Renal pelvis (tissue), 4 donors: ENCODE results near the gene VWA5B2. TPM values are rescaled to one million over a fixed set of nuclear protein-coding genes. Genes with fewer than 3 reads are reported as not detected.
"Not testable (repeated sequence)": the region's sequence is repeated elsewhere in the genome, so short reads cannot be mapped to it uniquely, and the experiment has no call there.

Source experiments
- DNase-seq: peaks from one replicate; pipeline ENCODE4 v3.0.0-alpha.2; 2013
- polyA plus RNA-seq, 3 donors: library from polyadenylated mRNA; unstranded; fragments of 120-200 nt; gene quantifications; one replicate each; pipeline ENCODE4 v1.2.1, GENCODE V29; 2013; ENCODE audit not compliant: insufficient read length in 3 of 3

Gene VWA5B2
- polyA plus RNA-seq, 3 donors: 2.1 to 3.1 (median 2.5) TPM

GRCh38 chr3:184241141-184241446 lies 11.7 kb downstream of the VWA5B2 start:
- DNase-seq: no peak

DNA sequence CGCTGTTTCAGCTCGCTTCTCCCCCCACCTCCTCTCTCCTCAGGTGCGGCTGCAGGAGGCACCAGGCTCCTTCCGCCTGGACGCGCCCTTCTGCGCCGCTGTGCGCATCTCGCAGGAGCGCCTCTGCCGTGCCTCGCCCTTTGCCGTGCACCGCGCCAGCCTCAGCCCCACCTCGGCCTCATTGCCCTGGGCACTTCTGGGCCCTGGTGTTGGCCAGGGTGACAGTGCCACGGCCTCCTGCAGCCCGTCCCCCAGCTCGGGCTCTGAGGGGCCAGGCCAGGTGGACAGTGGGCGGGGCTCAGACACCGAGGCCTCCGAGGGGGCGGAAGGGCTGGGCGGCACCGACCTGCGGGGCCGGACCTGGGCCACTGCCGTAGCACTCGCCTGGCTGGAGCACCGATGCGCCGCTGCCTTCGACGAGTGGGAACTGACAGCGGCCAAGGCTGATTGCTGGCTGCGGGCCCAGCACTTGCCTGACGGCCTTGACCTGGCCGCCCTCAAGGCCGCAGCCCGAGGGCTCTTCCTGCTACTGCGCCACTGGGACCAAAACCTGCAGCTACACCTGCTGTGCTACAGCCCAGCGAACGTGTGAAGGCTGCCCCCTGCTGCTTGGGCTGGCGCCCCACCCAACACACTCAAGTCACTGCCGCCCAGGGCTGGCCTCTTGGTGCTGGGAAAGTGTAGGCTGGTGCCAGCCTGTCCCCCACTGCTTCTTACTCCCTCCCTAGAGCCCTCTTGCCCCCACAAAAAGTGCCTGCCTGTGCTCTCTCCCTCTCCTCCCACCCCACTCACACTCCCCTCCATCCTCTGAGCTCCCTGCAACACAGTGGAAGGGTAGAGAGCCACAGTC lies 12.3 kb downstream of the VWA5B2 start:
- DNase-seq: no peak

DNA sequence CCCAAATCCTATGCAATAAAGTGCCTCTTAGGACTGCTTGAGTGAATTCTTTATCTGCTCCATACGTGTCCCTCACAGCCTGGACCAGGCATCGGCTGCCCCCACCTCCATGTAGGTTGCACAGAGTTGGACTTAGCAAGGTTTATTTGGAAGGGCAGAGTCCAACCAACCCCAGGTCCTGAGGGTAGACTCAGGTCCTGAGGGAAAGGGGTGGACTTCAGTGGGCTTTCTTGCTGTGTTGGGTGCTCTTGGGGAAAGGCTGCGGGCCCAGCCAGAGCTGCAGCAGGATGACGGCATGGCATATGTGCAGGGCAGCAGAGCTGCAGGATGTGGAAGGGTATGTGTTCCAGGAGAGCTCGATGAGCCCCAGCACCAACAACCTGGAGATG lies 12.9 kb downstream of the VWA5B2 start:
- DNase-seq: no peak

GRCh38 chr3:184248454-184249411 lies 19.3 kb downstream of the VWA5B2 start, which contains the start of gene ALG3:
Gene ALG3, minus strand, starts transcription at chr3:184248962. Its CDS starts 22 bp downstream, at chr3:184248940.
- DNase-seq: peak; percentile 84

- peak; percentile 96 for DNase-seq
Observed at GRCh38 chr3:184249412-184250166, 20.2 kb downstream of the VWA5B2 start, which contains the start of gene EEF1AKMT4. Gene EEF1AKMT4, plus strand, starts transcription at chr3:184249672. Its CDS starts 23 bp downstream, at chr3:184249695.

- DNase-seq: peak; percentile 84
Observed at GRCh38 chr3:184250167-184250828, 20.9 kb downstream of the VWA5B2 start.

DNA sequence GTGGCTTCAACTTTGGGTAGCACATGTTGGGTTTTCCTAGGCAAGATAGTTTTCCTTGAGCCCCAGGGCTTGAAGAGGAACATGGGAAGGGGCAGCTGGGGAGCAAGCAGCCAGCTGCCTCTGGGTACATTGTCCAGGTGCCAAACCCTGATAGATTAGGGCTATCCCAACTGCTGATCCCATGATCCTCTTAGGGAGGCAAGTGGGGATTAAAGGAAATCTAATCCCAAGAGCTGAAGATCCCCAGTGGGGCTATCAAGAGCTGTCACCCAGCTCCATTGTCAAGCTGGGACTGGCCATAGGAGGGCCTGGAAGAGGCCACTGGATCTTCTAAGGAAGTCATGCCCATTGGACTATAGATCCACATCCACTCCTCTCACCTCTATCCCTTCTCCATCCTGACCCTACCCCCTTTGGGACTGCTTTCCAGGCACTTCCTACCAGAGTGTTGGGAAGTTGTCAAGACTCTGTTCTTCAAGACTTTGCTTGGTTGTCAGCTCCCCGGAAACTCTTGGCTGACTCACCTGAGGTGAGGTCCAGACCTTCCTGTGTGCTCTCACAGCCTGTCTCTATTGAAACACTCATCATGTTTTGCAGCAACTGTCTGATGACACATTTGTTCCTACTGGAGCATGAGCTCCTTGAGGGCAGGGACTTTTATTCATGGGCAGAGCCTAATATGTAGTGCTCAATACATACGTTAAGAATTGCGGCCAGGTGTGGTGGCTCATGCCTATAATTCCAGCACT lies 26.1 kb downstream of the VWA5B2 start:
- DNase-seq: no peak

GRCh38 chr3:184257083-184257915 lies 27.9 kb downstream of the VWA5B2 start:
- DNase-seq: no peak

GRCh38 chr3:184258926-184259325 lies 29.5 kb downstream of the VWA5B2 start:
- DNase-seq: no peak

- no peak for DNase-seq
Observed at GRCh38 chr3:184259396-184259877, 30.1 kb downstream of the VWA5B2 start.

DNA sequence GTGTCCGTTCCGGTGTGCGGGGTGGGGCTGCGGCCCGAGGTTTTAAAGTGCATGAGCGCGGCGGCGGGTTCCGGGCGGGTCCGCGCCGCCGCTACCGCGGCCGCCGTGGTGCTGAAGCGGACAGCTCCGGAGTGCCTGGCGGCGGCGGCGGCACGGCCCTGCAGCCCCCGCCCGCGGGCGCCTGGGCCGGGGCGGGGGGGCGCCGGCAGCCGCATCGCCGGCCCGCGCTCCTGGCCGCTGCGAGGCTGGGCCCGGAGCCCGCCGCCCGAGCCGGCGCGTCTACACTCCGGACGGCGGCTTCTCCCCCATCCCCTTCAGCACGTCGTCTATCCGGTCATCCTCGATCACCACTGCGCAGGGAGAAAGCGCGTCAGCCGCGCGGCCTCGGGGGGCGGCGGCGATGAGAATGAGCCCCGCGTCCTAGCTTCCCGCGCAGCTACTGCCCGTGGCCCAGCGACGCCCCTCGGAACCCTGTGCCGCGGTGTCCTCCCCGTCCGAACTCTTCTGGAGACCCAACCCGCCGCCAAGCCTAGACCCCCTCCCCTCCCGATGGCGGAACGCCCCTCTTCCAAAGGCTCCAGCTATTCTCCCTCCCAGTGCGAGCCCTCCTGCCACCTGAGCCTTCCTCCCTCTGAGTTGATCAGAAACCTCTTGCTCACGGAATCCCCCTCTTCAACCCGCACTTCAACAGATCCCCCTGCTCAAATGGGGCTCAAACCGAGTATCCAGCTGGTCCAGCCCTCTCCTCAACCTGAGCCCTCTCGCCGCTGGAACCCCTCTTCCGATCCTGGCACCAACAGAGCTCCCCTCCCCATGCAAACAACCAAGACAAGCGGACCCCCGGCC lies 30.7 kb downstream of the VWA5B2 start:
- DNase-seq: no peak

GRCh38 chr3:184260724-184261269 lies 31.4 kb downstream of the VWA5B2 start:
- DNase-seq: no peak

DNA sequence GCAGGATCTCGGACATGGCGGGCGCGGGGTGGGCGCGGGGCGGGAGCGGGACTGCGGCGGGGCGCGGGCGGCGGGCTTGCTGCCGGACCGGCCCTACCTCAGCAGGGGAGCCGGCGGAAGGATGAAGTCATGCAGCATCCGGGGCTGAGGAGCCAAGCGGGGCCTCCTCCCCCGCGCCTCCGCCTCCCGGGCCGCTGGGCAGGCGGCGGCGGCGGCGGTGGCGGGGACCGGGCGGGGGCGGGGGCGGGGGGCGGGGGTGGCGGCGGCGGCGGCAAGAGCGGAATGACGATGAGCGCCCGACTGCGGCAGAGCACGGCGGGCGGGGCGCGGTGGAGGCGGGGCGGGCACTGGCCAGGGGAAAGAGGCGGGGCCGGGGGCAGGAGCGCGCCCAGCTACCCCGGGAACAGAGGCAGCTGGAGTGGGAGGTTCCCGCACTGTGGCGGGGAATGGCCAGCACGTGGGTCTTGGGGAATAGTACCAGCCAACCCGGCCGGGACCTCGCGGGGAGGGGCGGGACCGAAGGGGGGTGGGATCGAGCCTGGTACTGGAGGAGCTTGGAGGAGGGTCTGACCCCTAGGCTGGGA lies 32.0 kb downstream of the VWA5B2 start, which contains the start of gene CAMK2N2:
TSS of gene CAMK2N2 (minus strand) at position 284 of the 584 bp plus-strand sequence. CDS start at position 16, 268 bp downstream.
- DNase-seq: no peak

GRCh38 chr3:184261854-184262763 lies 32.7 kb downstream of the VWA5B2 start:
- no peak for DNase-seq

- no peak for DNase-seq
Observed at GRCh38 chr3:184262764-184263179, 33.4 kb downstream of the VWA5B2 start.

DNA sequence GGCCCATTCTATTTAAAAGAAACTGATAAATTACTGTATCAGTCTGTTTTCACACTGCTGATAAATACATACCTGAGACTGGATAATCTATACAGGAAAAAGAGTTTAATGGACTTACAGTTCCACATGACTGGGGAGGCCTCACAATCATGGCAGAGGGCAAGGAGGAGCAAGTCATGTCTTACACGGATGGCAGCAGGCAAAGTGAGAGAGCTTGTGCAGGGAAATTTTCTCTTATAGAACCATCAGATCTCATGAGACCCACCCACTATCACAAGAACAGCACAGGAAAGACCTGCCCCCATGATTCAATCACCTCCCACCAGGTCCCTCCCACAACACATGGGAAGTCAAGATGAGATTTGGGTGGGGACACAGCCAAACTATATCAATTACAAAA lies 37.9 kb downstream of the VWA5B2 start:
- not testable (repeated sequence) for DNase-seq
